SK-N-SH treated with all-trans-retinoic acid at 6 μM for 48 hours (cell line): ENCODE data around the gene OSBPL9.

Experiments
- BACH2 ChIP-seq: fragments of 250-450 bp; sonication (Bioruptor Pico); IDR thresholded peaks from 2 replicates; pipeline ENCODE4 v1.9.0; 2021; ENCODE audit warnings: mild to moderate bottlenecking, borderline replicate concordance
- OSR1 ChIP-seq: fragments of 250-450 bp; sonication (Bioruptor Pico); IDR thresholded peaks from 2 replicates; pipeline ENCODE4 v1.8.0; 2022; ENCODE audit warnings: moderate library complexity, mild to moderate bottlenecking, inconsistent platforms
- PPARA ChIP-seq: fragments of 250-450 bp; sonication (Bioruptor Pico); IDR thresholded peaks from 2 replicates; pipeline ENCODE4 v1.5.0; 2020; ENCODE audit warnings: mild to moderate bottlenecking, borderline replicate concordance
- RARB ChIP-seq: fragments of 250-450 bp; sonication (Bioruptor Pico); IDR thresholded peaks from 2 replicates; pipeline ENCODE4 v1.8.0; 2021; ENCODE audit warnings: mild to moderate bottlenecking, moderate library complexity
- SNAI2 ChIP-seq: fragments of 250-450 bp; sonication (Bioruptor Pico); IDR thresholded peaks from 2 replicates; pipeline ENCODE4 v1.5.0; 2020; ENCODE audit warnings: mild to moderate bottlenecking, moderate library complexity
- ZNF70 ChIP-seq: fragments of 450-650 bp; formaldehyde crosslinking; IDR thresholded peaks from 2 replicates; pipeline ENCODE4 v1.5.0; 2020; ENCODE audit warnings: mild to moderate bottlenecking, moderate library complexity
- TF ChIP-seq, protein P1 (sequence below): fragments of 250-450 bp; sonication (Bioruptor Pico); IDR thresholded peaks from 2 replicates; pipeline ENCODE4 v1.8.0; 2020; ENCODE audit warnings: mild to moderate bottlenecking, moderate library complexity, borderline replicate concordance
- TF ChIP-seq, protein P2 (sequence below): fragments of 250-450 bp; sonication (Bioruptor Pico); IDR thresholded peaks from 2 replicates; pipeline ENCODE4 v1.5.1; 2021; ENCODE audit warnings: mild to moderate bottlenecking, moderate library complexity

DNA sequence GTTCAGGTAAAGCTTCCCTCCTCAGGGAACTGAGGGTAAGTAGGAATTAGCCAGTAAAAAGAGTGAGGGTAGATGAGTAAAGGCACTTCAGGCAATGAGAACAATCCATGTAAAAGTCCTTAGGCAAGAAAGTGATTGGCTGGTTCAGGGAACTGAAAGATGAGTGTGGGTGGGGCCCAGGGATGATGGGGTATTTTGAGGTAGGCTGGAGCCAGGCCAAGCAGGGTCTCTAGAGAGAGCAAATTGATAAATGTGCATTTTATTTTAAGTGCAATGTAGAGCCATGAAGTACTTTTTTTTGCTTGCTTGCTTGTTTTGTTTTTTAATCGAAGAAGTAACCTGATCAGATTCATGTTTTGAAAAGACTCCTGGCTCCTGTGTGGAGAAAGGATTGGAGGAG is 26.5 kb downstream of the OSBPL9 start:
- TF ChIP-seq, protein P1, sequence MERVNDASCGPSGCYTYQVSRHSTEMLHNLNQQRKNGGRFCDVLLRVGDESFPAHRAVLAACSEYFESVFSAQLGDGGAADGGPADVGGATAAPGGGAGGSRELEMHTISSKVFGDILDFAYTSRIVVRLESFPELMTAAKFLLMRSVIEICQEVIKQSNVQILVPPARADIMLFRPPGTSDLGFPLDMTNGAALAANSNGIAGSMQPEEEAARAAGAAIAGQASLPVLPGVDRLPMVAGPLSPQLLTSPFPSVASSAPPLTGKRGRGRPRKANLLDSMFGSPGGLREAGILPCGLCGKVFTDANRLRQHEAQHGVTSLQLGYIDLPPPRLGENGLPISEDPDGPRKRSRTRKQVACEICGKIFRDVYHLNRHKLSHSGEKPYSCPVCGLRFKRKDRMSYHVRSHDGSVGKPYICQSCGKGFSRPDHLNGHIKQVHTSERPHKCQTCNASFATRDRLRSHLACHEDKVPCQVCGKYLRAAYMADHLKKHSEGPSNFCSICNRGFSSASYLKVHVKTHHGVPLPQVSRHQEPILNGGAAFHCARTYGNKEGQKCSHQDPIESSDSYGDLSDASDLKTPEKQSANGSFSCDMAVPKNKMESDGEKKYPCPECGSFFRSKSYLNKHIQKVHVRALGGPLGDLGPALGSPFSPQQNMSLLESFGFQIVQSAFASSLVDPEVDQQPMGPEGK (CRISPR knock-in tag) = no peak
- TF ChIP-seq ZNF70 = no peak
- TF ChIP-seq RARB (CRISPR knock-in tag) = no peak
- no peak for TF ChIP-seq OSR1 (CRISPR knock-in tag)
- TF ChIP-seq SNAI2 = no peak
- TF ChIP-seq PPARA (CRISPR knock-in tag) = no peak
- TF ChIP-seq BACH2 = no peak
- TF ChIP-seq, protein P2, sequence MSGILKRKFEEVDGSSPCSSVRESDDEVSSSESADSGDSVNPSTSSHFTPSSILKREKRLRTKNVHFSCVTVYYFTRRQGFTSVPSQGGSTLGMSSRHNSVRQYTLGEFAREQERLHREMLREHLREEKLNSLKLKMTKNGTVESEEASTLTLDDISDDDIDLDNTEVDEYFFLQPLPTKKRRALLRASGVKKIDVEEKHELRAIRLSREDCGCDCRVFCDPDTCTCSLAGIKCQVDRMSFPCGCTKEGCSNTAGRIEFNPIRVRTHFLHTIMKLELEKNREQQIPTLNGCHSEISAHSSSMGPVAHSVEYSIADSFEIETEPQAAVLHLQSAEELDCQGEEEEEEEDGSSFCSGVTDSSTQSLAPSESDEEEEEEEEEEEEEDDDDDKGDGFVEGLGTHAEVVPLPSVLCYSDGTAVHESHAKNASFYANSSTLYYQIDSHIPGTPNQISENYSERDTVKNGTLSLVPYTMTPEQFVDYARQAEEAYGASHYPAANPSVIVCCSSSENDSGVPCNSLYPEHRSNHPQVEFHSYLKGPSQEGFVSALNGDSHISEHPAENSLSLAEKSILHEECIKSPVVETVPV (CRISPR knock-in tag) = no peak
